ENCODE measurements around the gene LYRM2.

DNA sequence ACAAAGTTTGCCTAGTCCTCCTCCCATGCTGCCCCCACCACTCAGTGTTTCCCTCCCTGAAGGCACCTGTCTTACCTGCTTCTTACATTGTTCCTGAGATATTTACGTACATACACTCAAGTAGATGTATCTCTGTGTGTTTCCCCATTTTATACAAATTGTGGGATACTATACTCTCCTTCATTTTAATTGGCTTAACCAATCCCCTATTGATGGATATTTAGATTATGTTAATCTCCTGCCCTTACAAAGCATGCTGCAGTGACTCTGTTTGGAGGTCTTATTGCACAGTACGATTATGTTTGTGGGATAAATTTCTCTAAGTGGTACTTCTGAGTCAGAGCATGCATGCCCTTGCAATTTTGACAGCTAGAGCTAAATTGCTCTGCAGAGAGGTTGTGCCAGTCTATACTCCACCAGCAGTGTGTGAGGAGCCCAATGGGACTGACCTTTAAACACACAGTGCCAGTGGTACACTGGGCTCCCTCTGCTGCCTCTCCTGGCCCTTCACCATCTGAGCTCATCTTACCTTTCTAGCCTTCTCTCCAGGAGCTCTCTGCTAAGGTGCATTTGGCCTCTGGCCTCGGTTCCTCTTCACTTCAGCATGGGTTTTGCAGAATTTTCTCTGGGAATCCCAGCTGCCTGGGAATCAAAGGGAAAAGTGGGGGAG, 57.4 kb downstream of the LYRM2 start:
- TF ChIP-seq EZH2 (IDR thresholded peaks at IDR 0.05) (no peak), POLR2AphosphoS5 (IDR thresholded peaks at IDR 0.05; ENCODE audit: borderline replicate concordance, low read depth, low read length) (no peak)

Data from SK-N-MC (cell line).